GM19025 (cell line): Measurements from ENCODE around the gene AFTPH.

ENCODE experiments used
- ATAC-seq: cut with Tn5 transposase; IDR thresholded peaks from one replicate; pipeline ENCODE4 v1.9.1; 2021; ENCODE audit warnings: mild to moderate bottlenecking, low read depth, moderate library complexity; ENCODE audit not compliant: unreplicated experiment

The AFTPH gene

DNA sequence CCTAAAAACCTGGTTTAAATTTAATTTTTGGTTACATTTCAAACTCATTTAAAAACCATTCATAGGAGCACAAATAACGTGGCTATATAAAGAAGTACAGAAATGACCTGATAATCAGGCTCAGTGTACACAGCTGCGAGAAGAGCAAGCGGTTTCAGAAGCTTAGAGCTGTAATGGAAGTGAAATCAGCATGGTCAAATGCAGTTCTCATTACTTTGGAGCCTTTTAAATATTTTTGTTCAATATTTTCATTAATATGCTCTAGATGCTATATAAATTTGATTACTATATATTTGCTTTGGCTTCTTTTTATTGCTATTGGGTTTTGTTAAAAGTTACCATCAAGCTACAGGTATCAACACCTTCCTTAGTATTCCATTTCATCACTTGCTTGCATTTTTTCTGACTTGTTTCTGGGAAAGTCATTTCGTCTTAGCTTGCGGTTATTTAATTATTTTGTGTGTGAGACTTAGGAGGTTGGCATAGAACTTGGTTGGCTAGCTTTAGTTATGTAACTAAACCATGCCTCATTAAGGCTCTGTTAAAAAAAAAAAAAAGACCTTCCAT is 58.7 kb downstream of the AFTPH start:
- ATAC-seq = peak; percentile 90

DNA sequence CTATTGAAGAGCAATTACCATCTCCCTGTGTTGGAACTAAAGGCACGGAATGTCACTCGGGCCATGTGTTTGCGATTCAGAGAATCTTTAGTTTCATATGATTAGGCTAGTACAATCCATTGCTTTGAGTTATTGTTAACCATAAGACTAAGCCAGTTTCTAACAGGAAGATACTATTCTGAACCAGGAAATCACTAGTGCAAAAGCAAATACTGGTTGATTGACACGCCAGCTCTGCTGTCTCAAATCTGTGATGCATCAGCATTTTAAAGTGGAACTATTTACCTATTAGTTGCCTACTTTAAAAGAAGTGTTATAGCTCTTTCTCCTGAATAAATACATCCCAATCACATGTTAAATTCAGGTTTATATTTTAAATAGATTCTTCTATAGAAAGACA is 61.9 kb downstream of the AFTPH start:
- no peak for ATAC-seq

DNA sequence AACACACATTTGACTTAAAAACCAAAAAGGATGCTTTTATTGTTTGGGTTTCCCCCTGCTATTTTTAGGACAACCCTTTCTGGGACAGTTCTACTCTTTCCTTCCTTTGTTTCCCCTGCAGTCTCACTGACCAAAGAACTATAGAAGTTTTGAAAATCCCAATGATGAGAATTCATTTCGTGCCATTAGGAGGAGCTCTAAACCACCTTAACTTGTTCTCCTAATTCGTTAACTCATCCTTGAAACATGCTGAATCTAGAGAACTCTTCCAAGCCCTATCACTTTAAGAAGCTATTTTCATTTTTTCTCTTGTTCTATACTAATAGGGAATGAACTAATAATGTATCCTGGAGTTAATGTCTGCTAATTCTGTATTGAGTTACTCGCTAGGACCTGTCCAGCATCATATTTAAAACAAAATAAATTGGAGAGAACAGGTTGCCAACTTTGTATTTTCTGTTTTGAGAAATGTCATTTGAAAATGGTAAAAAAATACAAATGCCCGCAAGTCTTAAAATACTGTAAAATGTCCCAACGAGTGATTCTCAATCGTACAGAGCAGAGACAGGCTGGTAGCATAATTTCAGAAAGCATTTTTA is 62.9 kb downstream of the AFTPH start:
- no peak for ATAC-seq

- ATAC-seq = no peak
Measured at GRCh38 chr2:64587561-64587960, 63.4 kb downstream of the AFTPH start.

DNA sequence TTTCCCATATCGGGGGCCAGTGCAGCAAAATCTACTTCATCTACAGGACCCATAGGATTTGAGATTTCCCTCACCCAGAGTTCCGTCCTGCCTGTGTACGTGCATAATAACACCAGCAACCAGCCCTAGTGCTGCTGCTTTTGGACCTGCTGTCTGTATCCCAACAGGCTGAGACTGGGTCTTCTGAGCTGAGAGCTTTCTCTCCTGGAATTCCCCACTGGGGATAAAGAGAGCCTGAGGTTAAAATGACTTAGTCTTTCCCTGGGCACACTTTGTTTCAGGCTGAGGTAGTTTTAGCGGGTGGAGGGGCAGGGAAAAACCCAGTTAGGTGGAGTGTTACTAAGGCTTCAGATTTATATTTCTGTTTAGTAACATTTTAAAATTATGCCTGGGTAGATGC is 67.1 kb downstream of the AFTPH start:
- no peak for ATAC-seq

GRCh38 chr2:64593035-64593655 is 69.0 kb downstream of the AFTPH start:
- ATAC-seq = no peak

- no peak for ATAC-seq
Measured at GRCh38 chr2:64594226-64594989, 70.3 kb downstream of the AFTPH start.

DNA sequence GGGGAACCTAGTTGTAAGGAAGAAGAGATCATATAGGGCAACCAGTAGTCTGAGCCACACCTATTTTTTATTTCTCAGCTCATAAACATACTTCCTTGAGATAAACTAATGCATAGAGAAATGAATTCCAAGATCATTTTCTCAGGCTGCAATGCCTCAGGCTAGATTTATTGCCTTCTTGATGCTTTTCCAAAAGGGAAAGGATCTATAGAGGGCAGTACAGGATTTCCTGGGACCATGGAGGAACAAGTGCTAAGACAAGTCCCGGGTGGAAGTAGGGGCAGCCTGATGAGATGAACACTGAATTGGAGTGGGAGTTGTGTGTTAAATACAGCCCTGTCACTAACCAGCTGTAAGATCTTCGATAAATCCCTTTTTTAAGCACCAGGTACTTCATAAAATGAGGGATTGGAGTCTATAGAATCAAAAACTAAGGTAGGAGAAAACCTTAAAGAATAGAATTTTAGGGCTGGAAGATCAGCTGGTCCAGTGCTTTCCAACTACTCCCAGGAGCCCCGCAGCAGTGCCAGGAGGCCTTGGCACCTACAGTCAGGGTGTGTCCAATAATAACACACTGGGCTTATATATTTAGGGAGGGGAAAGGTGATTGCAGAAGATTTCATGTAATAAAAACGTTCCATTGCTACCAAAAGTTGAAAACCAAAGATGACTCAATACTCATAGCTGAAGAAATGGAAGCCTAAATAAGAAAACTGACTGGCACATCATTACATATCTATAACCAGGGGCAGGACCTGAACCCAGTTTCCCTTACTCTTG is 71.5 kb downstream of the AFTPH start:
- ATAC-seq = no peak

GRCh38 chr2:64598226-64598625 is 74.1 kb downstream of the AFTPH start:
- no peak for ATAC-seq

DNA sequence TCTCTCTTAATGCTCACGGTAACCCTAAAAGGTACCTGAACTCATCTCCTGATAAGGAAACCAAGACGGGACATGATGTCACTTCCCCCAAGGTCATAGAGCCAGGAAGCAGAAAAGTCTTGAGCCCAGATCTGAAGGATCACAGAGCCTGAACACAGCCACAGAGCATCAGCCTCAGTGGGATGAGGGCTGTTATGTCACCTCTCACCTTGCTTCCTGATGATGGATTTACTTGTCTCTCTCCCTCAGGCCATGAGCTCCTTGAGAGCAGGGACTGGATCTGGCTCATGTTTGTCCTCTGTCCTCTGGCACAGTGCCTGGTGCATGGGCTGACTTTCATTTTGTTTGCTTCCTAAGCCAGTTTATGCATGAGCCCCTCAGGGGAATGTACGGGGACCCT is 75.3 kb downstream of the AFTPH start:
- ATAC-seq = no peak

DNA sequence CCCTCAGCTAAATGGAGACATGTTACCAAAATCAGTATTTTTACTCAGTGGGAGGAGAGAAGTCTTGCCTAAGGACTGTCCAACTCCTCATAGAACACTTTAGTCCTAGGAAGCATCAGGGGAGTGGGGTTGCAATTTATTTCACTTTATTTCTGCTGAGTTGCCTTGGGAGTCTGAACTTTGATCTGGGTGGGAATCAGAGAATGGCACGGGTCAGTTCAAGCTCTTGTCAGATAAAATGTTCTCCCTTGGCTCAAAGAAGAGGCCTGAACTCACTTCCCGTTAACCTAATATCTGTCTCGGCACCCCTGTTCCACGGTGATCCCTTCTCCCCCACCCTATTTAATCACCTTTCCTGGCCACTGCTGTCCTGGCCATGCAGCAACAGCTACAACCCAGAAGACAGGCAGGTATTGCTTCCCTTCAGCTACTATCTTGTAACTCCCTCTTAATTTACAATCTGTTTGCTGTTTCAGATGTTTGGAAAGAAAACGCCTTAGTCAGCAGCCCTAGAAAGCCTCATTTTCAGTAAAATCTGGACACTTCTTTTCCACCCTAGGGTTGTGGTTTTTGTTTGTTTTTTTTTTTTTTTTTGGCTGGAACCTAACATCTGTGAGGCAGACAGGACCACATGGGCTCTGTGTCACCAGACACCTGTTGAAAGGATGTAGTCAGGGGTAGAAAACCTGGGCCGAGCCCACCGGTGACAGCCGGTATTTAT is 77.1 kb downstream of the AFTPH start:
- no peak for ATAC-seq

GRCh38 chr2:64601785-64602391 is 77.8 kb downstream of the AFTPH start:
- no peak for ATAC-seq

DNA sequence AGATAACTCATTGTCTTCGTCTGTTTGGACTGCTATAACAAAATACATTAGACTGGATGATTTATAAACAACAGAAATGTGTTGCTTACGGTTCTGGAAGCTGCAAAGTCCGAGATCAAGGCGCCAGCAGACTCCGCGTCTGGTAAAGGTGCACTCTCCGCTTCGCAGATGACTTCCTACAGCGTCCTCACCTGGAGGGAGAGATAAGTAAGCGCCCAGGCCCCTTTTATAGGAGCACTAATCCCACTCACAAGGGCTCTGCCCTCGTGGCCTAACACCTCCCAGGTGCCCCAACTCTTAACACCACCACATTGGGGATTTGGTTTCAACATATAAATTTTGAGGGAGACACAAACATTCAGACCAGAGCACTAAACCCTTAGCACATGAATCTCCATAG is 78.3 kb downstream of the AFTPH start:
- ATAC-seq = no peak

GRCh38 chr2:64604155-64604554 is 80.0 kb downstream of the AFTPH start:
- ATAC-seq = no peak

GRCh38 chr2:64605026-64605471 is 80.9 kb downstream of the AFTPH start:
- ATAC-seq = no peak

DNA sequence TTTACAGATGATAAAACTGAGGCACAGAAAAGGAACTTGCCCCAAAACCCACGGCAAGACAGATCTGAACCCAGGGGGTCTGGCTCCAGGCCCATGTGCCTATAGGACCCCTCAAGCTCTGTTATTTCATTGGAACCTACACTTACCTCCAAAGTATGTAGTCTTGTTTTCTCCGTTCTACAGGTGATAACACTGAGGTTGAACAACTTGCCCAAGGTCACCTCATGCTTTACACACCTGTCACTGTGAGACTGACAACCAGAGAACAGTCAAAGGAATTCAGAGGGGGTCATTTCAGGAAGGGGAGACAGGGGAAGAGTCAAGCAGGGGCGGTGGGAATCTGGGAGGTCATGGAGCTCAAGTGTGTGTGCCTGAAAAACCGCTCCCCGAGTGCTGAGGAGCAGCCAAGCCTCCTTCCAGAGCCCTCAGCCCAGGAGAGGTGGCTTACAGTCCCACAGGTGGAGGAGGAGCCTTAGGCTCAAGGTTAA is 81.9 kb downstream of the AFTPH start:
- ATAC-seq = no peak

- peak; percentile 85 for ATAC-seq
Measured at GRCh38 chr2:64606479-64607363, 82.6 kb downstream of the AFTPH start.
